Islet precursor cell (in vitro differentiated cells): ENCODE data around the gene GP1BB.
A peak's percentile ranks its signal among the peaks of the same experiment; 100 is the strongest.

Experiments used
- DNase-seq: peaks from one replicate; pipeline ENCODE4 v3.0.0-alpha.2; 2018

GP1BB gene

DNA sequence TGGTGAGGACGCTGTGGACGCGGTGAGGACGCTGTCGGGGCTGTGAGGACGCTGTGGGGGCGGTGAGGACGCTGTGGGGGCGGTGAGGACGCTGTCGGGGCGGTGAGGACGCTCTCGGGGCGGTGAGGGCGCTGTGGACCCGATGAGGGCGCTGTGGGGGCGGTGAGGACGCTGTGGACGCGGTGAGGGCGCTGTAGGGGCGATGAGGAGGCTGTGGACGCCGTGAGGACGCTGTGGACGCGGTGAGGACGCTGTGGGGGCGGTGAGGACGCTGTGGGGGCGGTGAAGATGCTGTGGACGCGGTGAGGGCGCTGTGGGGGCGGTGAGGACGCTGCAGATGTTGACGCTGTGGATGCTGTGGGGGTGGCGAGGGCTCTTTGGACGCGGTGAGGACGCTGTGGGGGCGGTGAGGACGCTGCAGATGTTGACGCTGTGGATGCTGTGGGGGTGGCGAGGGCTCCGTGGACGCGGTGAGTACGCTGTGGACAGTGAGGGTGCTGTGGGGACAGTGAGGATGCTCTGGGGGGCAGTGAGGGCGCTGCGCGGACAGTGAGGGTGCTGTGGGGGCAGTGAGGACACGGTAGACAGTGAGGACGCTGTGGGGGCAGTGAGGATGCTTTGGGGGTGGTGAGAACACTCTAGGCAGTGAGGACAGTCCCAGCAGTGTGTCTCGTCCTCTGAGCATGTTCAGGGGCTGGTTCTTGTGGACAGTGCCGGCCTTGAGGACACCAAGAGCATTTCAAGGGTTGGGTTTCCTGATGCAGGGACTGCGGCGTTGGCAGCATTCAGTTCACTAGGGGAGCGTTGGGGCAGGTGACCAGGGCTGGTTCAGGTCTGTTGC is 4.2 kb downstream of the GP1BB start:
- no peak for DNase-seq

DNA sequence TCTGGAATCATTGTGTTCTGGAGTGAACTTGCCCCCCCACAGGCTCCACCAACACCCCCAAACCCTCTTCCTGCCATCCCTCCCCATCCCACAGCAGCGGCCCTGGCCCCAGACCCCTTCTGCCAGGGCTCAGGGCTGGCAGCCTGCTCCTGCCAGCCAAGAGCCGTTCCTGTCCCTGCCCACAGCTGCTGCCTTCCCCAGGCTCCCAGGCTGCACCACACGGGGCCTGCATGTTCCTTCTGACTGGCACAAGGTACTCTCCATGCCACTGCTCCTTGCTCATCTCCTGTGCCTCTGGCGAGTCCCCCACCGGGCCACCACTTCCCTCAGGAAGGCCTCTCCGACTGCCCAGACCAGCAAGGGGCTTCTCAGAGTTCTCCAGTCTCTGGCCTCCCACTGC is 4.9 kb downstream of the GP1BB start:
- DNase-seq = no peak

DNA sequence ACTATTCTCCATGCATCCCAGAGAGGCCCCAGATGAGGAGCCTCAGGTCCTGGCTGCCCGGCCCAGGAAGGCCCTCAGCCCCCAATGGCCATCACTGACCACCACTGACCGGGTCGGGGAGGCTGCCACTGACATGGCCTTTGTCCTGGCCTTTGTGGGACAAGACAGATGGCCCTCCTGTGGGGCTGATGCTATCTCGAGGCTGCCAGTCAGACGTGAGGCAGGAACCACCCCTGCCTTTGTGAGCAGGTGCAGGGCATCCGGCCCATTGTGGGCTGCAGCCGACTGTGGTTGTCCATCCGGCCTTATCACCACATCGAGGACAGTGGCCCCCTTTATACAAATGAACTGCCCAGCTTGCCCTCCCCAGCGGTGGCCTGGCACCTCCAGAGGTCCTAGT is 5.5 kb downstream of the GP1BB start:
- DNase-seq = no peak

DNA sequence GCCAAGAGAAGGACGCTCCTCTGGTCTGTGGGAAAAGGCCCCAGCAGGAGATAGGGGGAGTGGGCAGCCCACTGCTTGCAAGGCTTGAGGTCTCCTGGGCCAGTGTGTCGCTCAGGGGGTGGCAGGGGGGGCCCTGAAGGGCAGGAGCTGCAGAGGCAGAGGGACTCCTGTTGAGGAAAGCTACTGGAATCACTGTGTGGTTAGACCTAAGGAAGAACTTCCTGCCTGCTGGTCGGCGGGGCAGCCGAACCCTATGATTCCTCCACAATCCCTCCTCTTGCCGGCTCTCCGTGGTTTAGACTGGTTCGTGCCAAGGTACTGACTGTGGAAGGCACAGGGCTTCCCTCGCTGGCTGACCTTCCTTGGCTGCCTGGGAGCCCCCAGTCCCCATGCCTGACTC is 6.2 kb downstream of the GP1BB start:
- DNase-seq = no peak

DNA sequence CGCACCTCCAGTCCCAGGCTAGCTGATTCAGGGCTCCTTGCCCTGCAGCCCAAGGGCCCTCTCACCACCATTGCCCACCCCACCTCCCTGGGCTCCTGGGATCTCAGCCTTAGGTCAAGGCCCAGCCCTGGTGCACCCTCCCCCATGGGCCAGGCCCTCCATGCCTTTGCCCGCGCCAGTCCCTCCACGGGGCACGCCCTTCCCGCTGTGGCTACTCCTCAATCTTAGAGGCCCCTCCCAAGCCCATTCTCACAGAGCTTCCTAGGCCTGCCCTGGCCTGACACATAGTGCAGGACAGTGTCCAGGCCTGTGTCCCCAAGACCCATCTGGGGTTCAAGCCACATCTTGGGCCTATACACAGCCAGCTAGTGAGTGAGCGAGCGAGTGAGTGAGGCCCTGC is 6.9 kb downstream of the GP1BB start:
- DNase-seq = no peak

DNA sequence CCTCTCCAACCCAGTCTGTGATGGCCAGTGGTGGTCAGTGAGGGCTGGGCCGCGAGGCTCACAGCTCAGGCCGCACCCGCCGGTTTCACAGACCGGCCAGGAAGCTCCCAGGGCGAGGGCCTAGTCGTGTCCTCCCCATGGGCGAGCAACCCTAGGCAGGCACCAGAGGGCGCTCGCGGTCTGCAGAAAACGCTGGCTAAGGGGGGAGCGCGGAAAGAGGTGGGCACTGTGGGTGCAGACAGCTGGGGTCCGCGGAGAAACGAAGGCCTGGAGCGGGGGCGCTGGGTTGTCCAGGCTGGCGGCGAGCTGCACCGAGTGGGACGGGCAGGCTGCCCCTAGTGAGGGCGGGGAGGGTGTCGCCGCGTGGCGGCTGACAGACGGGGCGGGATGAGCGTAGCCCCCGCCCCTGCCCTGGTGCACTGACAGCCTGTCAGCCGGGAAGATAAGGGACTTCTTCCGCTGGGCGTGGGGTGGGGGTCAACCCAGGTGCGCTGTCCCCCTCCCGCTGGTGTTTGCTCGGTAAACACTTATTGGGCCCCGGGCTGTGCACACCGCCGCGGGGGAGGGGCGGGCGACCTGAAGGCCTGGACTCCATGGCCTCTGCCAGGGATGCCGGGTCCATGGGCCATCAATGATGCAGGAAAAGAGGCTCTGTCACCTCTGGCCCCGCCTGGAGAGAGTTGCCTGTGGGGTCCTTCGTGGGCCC is 7.5 kb downstream of the GP1BB start:
- DNase-seq = peak; percentile 89

DNA sequence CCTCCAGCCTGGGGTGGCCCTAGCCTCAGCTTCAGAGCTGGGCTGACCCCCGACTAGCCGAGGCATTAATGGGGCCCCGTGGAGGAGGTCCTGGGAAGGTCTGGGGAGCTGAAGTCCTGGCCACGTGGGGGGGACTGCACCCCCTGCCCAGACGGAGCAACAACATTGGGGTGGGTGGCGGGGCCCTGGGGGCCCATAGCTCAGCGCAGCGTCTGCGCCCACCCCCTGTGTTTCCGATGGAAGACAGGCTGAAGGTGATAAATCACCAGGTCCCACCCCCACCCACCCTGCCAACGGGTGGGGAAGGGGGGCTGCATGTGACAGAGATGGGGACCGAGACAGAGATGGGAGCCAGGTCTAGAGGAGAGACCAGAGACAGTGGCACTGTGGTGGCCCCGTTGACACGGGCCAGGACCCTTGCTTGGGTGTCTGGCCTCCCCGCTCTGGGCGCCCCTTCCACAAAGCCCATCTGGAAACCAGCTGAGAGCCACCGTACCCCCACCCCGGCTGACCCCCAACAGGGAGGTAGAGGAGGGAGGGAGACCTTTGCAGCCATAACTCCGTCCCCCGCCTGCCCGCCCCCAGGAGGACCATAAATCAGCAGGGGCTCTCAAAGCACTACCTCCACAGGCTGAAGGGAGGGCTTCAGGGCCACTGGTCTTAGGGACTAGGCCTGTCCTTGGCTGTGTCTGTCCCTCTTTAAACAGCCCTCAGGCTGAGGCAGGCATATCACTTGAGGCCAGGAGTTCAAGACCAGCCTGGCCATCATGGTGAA is 8.2 kb downstream of the GP1BB start:
- DNase-seq = no peak

DNA sequence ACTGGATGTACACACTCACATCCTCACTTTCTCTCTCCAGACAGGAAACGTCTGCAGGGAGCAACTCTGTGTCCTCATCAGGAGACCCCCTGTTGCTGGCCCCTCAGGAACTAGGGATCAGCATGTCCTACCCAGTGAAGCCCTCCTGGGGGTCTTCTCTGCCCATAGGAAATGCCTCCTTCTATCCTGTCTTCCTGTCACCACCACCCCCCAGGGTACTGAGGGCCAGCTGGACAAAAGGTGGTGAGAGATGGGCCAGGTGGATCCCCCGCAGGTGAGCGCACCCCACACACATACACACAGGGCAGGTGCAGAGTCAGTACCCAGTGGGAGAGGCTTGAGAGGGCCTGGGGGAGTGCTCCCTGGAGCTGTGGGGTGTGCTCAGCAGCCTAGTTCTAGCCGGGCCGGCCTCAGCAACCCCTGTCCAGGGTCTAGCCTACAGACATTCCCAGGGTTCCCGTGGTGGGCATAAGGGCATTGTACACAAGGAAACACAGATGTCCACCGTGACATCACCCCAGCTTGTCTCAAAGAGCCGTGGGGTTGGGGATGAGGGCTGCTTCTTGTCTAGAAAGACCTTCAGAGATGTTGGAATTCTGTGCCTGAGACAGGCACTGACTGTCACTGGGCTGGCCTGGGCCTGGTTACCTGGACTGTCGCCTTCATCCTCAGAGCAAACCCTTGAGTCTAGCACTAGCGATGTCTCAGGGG is 9.2 kb downstream of the GP1BB start:
- no peak for DNase-seq

DNA sequence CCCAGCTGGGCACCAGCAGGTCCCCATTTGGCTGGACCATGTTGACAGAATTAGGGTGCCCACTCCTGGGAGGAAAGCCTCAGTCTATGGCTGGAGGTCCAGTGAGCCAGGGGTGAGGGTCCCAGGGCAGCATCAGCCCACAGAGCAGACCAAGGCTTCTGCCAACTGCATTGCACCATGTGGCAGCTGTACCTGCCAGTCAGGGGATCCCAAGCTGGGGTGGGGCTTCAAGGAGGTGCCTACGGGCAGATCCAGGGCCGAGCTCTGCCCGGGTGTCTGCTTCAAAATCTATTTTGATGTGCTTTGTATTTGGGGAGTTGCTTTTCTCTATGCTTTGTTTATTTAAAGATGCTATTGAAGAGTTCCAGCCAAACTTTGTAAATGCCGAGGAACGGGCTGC is 10.4 kb downstream of the GP1BB start:
- DNase-seq = no peak

DNA sequence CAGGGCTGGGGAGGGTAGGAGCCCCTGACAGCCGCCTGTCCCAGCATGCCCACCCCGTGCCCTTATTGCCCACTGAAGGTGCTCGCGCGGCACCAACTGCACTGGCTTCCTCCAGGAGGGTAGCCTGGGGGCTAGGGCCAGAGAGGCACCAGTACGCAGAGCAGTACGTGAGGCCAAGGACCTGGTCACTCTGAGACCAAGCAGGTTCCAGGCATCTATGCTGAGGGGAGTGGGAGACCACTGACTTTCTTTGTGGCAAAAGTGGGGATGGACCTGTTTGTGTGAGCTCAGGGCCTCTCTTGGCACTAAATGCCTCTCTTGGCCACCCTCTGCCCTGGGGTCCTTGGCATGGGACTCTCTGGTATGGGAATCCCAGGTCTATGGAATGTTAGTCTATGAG is 10.8 kb downstream of the GP1BB start:
- DNase-seq = no peak

DNA sequence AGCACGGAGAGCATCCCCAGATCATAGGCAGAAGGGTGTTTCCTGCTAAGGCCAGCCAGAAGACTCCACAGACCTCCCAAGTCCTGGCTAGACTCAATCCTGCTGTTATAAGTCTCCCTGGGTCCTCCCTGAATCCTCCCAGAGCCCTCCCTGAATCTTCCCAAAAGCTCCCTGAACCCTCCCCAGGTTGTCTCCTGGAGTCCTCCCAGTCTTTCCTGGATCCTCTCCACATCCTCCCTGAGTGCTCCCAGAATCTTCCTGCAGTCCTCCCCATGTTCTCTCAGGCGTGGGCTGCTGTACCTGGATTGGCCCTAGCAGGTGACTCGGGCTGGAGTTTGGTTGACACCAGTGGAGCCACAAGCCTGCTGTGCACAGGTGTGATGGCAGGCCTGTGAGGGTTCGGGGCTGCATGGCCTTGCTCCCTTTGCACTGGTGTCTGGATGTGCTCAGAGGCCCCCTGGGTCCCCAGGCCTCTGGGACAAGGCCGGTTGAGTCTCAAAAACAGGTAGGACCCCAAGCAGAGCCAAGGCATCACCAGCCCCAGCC is 11.6 kb downstream of the GP1BB start:
- no peak for DNase-seq

DNA sequence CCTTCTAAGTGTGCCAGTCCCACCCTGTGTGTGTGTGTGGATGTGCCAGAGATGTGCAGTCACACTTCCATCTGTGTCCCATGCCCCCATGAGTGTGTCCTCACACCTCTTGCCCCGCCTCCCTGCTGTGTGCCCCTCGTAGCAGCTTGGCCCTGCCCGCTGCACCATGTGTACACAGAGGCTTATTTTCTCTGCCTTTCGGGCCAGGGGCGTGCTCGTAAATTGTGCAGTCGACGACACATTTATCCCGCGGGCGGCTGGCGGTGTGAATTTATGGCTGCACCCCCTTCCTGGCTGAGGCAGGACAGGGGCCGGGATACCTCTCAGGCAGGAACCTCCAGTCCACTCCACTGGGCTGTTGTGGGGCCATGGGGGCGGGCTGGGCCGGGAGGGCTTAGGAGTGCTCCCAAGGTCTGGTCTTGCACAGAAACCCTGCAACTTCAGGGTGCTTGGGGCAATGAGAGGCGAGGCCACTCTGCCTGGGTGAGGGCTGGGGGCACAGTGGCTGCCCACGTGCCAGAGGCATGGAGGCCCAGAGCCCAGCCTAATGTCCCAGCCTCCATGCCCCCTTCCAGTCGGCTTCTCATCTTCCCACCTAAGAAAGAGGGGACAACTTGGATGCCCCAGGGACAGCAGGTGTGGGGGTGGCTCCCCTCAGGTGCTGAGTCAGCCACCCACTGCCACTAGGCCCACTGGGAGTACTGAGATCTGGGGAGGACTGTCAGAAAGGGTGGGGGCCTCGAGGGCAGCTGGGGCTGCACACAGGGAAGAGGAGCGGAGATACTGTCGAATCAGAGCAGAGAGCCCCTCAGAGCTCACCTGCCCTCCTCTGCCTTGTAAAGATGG is 12.5 kb downstream of the GP1BB start:
- no peak for DNase-seq

DNA sequence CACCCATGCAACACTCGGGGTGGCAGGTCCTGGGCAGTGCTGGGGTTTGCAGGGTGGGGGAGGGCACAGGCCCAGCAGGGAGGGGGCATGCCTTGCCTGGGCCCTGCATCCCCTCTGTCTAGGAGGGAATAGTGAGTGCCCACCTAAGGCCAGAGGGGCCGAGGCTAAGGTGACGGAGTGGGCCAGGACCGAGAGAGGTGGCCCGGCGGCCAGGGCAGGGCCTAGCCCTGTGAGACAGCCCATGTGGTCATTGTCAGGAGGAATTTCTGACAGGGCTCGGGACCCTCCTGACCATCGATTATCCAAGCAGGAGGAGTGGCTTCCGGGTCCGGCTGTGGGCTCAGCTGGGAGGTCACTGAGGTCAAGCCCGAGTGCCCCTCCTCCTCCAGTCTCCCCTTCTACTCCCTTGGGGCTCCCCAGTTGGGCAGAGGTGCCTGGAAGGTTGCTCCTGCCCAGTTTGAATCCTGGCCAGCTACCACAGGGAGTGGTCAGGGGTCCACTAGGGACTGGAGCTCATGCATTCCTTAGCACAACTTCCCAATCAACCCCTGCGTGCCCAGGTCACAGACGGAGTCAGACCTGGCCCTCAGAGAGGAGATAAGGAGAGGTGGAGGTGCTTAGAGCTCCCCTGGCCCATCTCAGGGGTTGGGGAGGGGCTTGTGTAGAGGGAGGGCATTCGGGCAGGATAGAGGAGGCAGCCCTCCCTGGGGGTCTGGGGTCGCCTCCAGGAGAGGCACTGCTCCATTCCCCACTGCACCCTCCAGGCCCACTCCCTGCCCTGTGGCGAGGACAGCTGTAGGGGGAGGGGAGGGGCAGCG is 14.7 kb downstream of the GP1BB start:
- no peak for DNase-seq

DNA sequence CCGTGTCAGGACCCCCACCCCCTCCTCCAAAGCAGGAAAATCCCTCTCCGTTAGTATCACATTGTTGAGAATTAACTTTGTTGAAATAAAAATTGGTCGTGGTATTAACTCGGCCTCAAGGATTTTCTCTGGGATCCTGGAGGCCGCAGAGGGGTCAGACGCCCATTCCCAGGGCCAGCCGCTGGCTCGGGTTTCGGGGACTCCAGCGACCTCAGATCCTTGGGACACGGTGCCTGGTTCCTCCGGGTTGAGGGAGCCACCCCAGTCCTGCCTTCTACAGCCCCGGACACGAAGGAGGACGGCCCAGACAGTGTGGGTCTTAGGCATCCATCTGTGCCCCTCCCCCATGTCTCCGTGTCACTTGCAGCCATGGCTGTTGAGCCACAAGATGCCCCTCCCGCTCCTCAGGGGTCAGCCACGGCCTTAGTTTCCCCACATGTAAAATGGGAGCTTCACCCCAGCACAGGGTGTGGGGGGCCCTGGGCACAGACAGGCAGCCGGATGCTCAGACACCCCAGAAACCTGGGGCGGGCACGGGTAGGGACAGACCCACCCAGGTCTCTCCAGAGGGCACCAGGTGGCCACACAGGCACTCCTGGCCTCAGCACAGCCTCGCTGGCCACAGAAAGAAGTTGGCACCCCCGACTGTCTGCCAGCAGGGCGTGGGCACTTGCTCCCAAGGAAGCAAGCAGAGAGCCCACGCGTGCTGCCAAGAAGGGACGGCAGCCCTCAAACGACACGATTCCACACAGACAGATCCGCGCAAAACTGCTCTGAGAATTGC is 15.5 kb downstream of the GP1BB start:
- DNase-seq = no peak

DNA sequence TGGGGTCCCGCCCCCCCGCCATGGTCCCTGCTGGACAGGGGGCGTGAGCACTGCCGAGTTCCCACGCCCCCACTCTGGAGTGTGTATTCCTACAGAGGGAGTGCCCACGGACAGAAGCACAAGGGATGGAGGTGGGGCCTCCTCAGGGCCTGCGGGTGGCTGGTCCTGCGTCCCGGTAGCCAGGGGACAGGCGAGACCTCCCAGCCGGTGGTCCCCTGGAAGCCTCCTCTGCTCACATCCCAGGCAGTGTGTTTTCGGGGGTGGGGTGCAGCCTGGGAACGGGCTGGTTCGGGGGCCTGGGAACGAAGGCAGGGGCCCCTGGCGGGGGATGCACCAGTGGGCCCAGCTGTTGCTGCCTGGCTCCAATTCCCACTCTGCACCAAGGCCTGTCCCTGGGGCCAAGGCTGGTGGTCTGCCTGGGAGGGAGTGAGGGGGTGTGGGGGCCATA is 16.1 kb downstream of the GP1BB start:
- no peak for DNase-seq

DNA sequence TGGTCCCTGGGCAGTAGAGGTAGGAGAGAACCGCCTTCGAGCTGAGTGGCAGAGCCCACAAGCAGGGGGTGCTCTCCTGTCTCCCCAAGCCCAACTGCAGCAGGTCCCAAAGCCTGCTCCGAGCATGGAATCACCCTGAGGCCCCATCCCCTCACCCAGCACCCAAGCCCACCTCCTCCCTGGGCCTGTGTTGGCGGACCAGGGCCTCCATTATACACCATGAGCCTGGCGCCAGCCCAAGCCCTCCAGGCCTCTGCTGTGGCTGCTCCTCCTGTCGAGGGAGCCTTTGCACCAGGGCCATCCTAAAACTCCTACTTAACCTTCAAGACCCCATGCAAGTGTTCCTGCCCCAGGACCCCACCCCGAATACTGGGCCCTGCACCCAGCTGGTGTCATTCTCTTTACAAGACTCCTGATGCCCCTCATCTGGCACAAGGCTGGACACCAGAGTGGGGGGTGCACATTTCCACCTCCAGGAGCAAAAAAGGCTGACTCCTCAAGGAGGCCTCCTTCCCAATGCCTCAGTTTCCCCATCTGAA is 16.6 kb downstream of the GP1BB start:
- no peak for DNase-seq

DNA sequence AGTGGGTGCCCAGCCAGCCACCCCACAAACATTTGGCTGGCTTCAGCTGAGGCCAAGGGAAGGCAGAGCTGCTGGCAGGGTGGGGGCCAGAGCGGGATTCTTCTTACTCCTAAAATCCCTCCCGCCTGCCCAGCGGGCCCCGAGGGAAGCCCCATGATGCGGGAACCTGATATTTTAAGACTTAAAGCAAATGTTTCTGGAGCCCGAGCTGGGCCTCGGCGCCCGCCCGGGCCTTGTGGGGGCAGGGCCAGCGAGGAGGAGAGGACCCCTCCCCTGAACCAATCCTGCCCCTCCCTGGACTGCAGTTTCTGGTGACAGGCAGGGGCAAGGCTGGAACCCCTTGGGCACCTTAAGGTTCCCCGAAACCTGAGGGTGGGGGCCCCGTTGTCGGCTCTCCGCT is 17.2 kb downstream of the GP1BB start:
- DNase-seq = no peak

DNA sequence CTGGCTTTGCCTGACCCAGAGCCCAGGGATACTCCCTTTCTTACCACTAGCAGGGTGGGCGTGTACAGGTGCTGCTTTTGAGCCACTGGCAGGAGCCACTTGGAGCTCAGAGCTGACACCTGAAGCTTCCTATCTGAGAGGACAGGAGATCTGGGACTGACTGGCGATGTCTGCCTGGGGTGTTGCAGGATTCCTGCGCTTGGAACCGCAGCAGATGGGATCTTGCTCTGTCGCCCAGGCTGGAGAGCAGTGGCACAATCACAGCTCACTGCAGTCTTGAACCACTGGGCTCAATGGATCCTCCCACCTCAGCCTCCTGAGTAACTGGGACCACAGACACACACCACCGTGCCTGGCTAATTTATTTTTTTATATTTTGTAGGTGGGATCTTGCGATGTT is 17.7 kb downstream of the GP1BB start:
- DNase-seq = no peak

DNA sequence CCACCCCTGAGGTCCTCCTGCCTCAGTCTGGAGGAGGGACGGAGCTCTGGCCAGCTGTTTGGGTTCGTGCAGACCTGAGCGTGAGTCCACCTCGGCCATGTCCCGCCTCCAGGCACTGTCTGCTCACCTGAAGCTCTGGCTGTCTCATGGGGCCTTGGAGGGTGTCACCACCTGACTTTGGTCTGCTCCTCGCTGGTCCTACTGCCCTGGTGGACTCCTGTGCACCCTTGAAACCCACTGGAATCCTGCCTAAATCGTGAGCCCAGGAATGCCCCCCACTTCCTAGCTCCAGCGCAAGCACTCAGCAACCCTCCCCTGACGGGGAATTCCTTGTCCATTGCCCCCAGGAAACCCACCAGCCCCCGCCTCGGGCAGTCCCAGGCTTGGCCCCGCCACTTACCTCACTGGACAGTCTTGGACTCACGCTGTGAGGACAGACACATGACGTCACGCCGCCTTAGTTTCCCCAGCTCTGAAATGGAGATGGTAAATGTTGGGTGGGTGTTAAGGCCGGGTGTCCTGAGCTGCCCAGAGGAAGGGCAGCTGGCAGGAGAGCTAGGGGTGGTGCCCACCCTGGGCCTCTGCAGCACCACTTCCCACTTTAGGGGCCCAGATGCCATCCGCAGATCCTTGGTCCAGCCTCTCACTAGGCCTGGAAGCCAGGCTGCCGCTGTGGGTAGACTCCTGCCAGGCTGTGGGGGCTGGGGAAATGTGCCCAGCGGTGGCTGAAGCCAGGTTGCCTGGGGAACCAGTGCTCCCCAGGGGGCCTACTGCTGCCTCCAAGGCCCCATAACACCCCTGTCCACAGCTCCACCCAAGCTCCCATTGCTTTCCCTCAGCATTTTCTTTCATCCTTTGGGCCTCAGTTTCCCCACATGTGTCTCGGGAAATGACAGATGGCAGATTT is 19.1 kb downstream of the GP1BB start:
- DNase-seq = no peak
